ENCODE data around the gene CXCL10. TPM values are rescaled to one million over a fixed set of nuclear protein-coding genes. Genes with fewer than 3 reads are reported as not detected.

Gene CXCL10
- total and polyA plus RNA-seq, 10 of the 15 experiments (the other 5 are each of a cell fraction or from before 2014, with no cell fraction given) = 0.46 to 19.5 (median 2.6) TPM

DNA sequence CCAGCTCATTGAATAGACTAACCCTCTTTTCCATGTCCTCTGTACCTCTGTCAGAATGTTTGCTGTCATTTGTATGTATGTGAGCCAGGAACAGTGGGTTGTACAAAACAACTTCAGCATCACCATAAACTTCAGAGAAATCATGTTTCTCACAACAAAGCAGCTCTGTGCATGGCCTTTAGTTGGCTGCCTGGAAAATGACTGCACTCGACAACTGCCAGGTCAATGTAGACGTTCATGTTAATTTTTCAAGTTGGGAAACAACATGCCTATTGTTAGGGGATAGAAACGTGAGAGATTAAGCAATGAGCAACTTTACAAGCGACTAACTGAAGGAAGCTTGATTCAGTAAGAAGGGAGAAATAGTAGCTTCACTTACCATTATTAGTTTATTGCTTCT is 30.4 kb upstream of the CXCL10 start:
- Histone ChIP-seq H3K27me3 (replicated peaks in 1 of 2; ENCODE audit: control insufficient read depth in 2 of 2, insufficient read depth in 2 of 2, low read length in 1 of 2) (peaks cover 0 to 2% of the 10 kb centered on the region in 2 experiments; a peak in 2 of 4 replicates), H3K36me3 (ENCODE audit: control insufficient read depth in 2 of 2, insufficient read depth in 2 of 2, low read length in 1 of 2) (no peaks in the 10 kb centered on the region), H3K4me2 (ENCODE audit: control insufficient read depth, insufficient read depth) (no peak overlapping the region), H3K4me3 (no peak overlapping the region), H2AFZ (ENCODE audit: control insufficient read depth, low read depth, low read length) (no peak overlapping the region), H3K27ac (ENCODE audit: control insufficient read depth, insufficient read depth) (no peak overlapping the region), H3K4me1 (ENCODE audit: control insufficient read depth, insufficient read depth, low read length) (peaks cover 27% of the 10 kb centered on the region), H4K20me1 (ENCODE audit: control insufficient read depth, insufficient read depth) (no peaks in the 10 kb centered on the region), H3K9ac (ENCODE audit: control insufficient read depth, insufficient read depth, low read length) (no peak overlapping the region), H3K9me3 (replicated peaks; ENCODE audit: control insufficient read depth, insufficient read depth, low read length) (no peaks in the 10 kb centered on the region), H3K79me2 (ENCODE audit: control insufficient read depth, insufficient read depth, low read length) (no peaks in the 10 kb centered on the region)
- DNase-seq (ENCODE audit: low read depth, low spot score) (no peak), FAIRE-seq (no peak), ATAC-seq (no peak)
- in situ Hi-C loops (cut with MboI) (no loop called here), intact Hi-C loops (cut with micrococcal nuclease; ENCODE audit: unreplicated experiment) (no loop called here)
- 31% methylated on average over 4 of the region's 4 CpGs for WGBS (ENCODE audit: insufficient coverage, insufficient replicate concordance, low lambda C conversion rate, missing lambda C conversion rate)
- RAD21 ChIA-PET (ENCODE audit: unreplicated experiment) = interaction anchor here (1.9 to 3.2 kb wide), 4 partner anchors 9 to 57 kb away, joined by 5 to 24 read pairs (median 10); no protein-coding TSS in a partner anchor
- SMC1A ChIA-PET (ENCODE audit: uncharacterized antibody, unreplicated experiment) = interaction anchor here (0.8 to 2.9 kb wide), 12 partner anchors 9 to 140 kb away, joined by 3 to 26 read pairs (median 4); partner anchors contain the start of gene CXCL10
- POLR2A ChIA-PET = interaction anchor here (0.6 to 1.6 kb wide), 6 partner anchors 8 to 412 kb away, joined by 3 to 5 read pairs (median 4); no protein-coding TSS in a partner anchor
- CTCF ChIA-PET = interaction anchor here (0.5 to 4.1 kb wide), 12 partner anchors 8 to 872 kb away, joined by 3 to 46 read pairs (median 7); partner anchors contain the start of gene CXCL11
- no TSS peak for BruUV-seq (replicated peaks)
- TF ChIP-seq POLR2A (IDR thresholded peaks at IDR 0.05; ENCODE audit: low read depth, low read length) (no peak), ATF7 (IDR thresholded peaks at IDR 0.05; ENCODE audit: low read depth) (no peak), SPI1 (IDR thresholded peaks at IDR 0.05; ENCODE audit: borderline replicate concordance, insufficient read depth, low read depth, low read length) (no peak), NFYB (IDR thresholded peaks at IDR 0.05; ENCODE audit: insufficient read depth, low read depth, low read length) (no peak), CBX5 (IDR thresholded peaks at IDR 0.05; ENCODE audit: low read depth) (no peak), RB1 (IDR thresholded peaks at IDR 0.05; ENCODE audit: borderline replicate concordance) (no peak), ETV6 (conservative IDR thresholded peaks at IDR 0.05 in 1 of 2, IDR thresholded peaks at IDR 0.05 in 1 of 2; ENCODE audit: borderline replicate concordance in 1 of 2, low read depth in 1 of 2) (no peak), CHD2 (IDR thresholded peaks at IDR 0.05; ENCODE audit: borderline replicate concordance, low read depth, low read length) (no peak), POLR2AphosphoS5 (IDR thresholded peaks at IDR 0.05; ENCODE audit: low read length) (no peak)
- TF ChIP-seq, protein P1, sequence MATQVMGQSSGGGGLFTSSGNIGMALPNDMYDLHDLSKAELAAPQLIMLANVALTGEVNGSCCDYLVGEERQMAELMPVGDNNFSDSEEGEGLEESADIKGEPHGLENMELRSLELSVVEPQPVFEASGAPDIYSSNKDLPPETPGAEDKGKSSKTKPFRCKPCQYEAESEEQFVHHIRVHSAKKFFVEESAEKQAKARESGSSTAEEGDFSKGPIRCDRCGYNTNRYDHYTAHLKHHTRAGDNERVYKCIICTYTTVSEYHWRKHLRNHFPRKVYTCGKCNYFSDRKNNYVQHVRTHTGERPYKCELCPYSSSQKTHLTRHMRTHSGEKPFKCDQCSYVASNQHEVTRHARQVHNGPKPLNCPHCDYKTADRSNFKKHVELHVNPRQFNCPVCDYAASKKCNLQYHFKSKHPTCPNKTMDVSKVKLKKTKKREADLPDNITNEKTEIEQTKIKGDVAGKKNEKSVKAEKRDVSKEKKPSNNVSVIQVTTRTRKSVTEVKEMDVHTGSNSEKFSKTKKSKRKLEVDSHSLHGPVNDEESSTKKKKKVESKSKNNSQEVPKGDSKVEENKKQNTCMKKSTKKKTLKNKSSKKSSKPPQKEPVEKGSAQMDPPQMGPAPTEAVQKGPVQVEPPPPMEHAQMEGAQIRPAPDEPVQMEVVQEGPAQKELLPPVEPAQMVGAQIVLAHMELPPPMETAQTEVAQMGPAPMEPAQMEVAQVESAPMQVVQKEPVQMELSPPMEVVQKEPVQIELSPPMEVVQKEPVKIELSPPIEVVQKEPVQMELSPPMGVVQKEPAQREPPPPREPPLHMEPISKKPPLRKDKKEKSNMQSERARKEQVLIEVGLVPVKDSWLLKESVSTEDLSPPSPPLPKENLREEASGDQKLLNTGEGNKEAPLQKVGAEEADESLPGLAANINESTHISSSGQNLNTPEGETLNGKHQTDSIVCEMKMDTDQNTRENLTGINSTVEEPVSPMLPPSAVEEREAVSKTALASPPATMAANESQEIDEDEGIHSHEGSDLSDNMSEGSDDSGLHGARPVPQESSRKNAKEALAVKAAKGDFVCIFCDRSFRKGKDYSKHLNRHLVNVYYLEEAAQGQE (IDR thresholded peaks at IDR 0.05; ENCODE audit: low read depth, low read length) = no peak
- TF ChIP-seq, protein P2, sequence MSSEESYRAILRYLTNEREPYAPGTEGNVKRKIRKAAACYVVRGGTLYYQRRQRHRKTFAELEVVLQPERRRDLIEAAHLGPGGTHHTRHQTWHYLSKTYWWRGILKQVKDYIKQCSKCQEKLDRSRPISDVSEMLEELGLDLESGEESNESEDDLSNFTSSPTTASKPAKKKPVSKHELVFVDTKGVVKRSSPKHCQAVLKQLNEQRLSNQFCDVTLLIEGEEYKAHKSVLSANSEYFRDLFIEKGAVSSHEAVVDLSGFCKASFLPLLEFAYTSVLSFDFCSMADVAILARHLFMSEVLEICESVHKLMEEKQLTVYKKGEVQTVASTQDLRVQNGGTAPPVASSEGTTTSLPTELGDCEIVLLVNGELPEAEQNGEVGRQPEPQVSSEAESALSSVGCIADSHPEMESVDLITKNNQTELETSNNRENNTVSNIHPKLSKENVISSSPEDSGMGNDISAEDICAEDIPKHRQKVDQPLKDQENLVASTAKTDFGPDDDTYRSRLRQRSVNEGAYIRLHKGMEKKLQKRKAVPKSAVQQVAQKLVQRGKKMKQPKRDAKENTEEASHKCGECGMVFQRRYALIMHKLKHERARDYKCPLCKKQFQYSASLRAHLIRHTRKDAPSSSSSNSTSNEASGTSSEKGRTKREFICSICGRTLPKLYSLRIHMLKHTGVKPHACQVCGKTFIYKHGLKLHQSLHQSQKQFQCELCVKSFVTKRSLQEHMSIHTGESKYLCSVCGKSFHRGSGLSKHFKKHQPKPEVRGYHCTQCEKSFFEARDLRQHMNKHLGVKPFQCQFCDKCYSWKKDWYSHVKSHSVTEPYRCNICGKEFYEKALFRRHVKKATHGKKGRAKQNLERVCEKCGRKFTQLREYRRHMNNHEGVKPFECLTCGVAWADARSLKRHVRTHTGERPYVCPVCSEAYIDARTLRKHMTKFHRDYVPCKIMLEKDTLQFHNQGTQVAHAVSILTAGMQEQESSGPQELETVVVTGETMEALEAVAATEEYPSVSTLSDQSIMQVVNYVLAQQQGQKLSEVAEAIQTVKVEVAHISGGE (CRISPR knock-in tag; IDR thresholded peaks at IDR 0.05) = no peak
- TF ChIP-seq, protein P3, sequence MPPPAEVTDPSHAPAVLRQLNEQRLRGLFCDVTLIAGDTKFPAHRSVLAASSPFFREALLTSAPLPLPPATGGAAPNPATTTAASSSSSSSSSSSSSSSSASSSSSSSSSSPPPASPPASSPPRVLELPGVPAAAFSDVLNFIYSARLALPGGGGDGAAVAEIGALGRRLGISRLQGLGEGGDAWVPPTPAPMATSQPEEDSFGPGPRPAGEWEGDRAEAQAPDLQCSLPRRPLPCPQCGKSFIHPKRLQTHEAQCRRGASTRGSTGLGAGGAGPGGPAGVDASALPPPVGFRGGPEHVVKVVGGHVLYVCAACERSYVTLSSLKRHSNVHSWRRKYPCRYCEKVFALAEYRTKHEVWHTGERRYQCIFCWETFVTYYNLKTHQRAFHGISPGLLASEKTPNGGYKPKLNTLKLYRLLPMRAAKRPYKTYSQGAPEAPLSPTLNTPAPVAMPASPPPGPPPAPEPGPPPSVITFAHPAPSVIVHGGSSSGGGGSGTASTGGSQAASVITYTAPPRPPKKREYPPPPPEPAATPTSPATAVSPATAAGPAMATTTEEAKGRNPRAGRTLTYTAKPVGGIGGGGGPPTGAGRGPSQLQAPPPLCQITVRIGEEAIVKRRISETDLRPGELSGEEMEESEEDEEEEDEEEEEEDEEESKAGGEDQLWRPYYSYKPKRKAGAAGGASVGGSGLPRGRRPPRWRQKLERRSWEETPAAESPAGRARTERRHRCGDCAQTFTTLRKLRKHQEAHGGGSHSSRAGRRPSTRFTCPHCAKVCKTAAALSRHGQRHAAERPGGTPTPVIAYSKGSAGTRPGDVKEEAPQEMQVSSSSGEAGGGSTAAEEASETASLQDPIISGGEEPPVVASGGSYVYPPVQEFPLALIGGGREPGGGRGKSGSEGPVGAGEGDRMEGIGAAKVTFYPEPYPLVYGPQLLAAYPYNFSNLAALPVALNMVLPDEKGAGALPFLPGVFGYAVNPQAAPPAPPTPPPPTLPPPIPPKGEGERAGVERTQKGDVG (CRISPR knock-in tag; IDR thresholded peaks at IDR 0.05) = no peak

Data from GM12878 (cell line).